GM18526 (cell line): ENCODE results near the gene TESMIN.

Source experiments
- POLR2A ChIP-seq: IDR thresholded peaks from 3 replicates; pipeline ENCODE4 v1.6.1; 2011; ENCODE audit not compliant: insufficient read length; ENCODE audit errors: extremely low read depth

Gene TESMIN

GRCh38 chr11:68667511-68668500, 83.5 kb downstream of the TESMIN start:
- no peak for TF ChIP-seq POLR2A

- TF ChIP-seq POLR2A: no peak
Observed at GRCh38 chr11:68666849-68667248, 84.5 kb downstream of the TESMIN start.

GRCh38 chr11:68665436-68665835, 85.9 kb downstream of the TESMIN start:
- no peak for TF ChIP-seq POLR2A

- no peak for TF ChIP-seq POLR2A
Observed at GRCh38 chr11:68664906-68665305, 86.4 kb downstream of the TESMIN start.

GRCh38 chr11:68664141-68664540, 87.2 kb downstream of the TESMIN start:
- TF ChIP-seq POLR2A: no peak

GRCh38 chr11:68663482-68664010, 87.8 kb downstream of the TESMIN start:
- TF ChIP-seq POLR2A: no peak

- TF ChIP-seq POLR2A: no peak
Observed at GRCh38 chr11:68661697-68662603, 89.4 kb downstream of the TESMIN start.

- no peak for TF ChIP-seq POLR2A
Observed at GRCh38 chr11:68661014-68661413, 90.3 kb downstream of the TESMIN start.

GRCh38 chr11:68660066-68660810, 91.1 kb downstream of the TESMIN start:
- TF ChIP-seq POLR2A: no peak

GRCh38 chr11:68659158-68659921, 92.0 kb downstream of the TESMIN start:
- TF ChIP-seq POLR2A: no peak

GRCh38 chr11:68658661-68659060, 92.7 kb downstream of the TESMIN start:
- TF ChIP-seq POLR2A: no peak

GRCh38 chr11:68658097-68658496, 93.2 kb downstream of the TESMIN start:
- no peak for TF ChIP-seq POLR2A
